ENCODE measurements around the gene IL1RAPL2.
"Not testable (repeated sequence)": the region's sequence is repeated elsewhere in the genome, so short reads cannot be mapped to it uniquely, and the experiment has no call there.

The IL1RAPL2 gene

GRCh38 chrX:104987063-104987462, 421.1 kb downstream of the IL1RAPL2 start:
- H3K9ac ChIP-seq (ENCODE audit: insufficient read length): no peak overlapping the region
- no peak for DNase-seq (ENCODE audit: low read depth, low spot score)
- no peaks in the 10 kb centered on the region for H3K36me3 ChIP-seq (ENCODE audit: insufficient read depth, low read length)
- no peak overlapping the region for H3K4me3 ChIP-seq
- no peak overlapping the region for H3K27ac ChIP-seq
- no peaks in the 10 kb centered on the region for H3K9me3 ChIP-seq (ENCODE audit: low read depth, low read length)
- TF ChIP-seq POLR2AphosphoS5 (IDR thresholded peaks at IDR 0.05; ENCODE audit: borderline replicate concordance, low read depth, low read length): no peak
- TF ChIP-seq EZH2 (IDR thresholded peaks at IDR 0.05): no peak
- TF ChIP-seq FOXP2 (optimal IDR thresholded peaks at IDR 0.05; ENCODE audit: control extremely low read depth, extremely low read length, insufficient read depth): no peak

- Histone ChIP-seq H3K9me3 (ENCODE audit: low read depth, low read length) (no peaks in the 10 kb centered on the region), H3K9ac (ENCODE audit: insufficient read length) (no peak overlapping the region), H3K36me3 (ENCODE audit: insufficient read depth, low read length) (no peaks in the 10 kb centered on the region), H3K27ac (no peak overlapping the region), H3K4me3 (no peak overlapping the region)
- no peak for DNase-seq (ENCODE audit: low read depth, low spot score)
- TF ChIP-seq POLR2AphosphoS5 (IDR thresholded peaks at IDR 0.05; ENCODE audit: borderline replicate concordance, low read depth, low read length): no peak
- TF ChIP-seq FOXP2 (optimal IDR thresholded peaks at IDR 0.05; ENCODE audit: control extremely low read depth, extremely low read length, insufficient read depth): no peak
- TF ChIP-seq EZH2 (IDR thresholded peaks at IDR 0.05): no peak
Observed at GRCh38 chrX:104988038-104988437, 422.0 kb downstream of the IL1RAPL2 start.

DNA sequence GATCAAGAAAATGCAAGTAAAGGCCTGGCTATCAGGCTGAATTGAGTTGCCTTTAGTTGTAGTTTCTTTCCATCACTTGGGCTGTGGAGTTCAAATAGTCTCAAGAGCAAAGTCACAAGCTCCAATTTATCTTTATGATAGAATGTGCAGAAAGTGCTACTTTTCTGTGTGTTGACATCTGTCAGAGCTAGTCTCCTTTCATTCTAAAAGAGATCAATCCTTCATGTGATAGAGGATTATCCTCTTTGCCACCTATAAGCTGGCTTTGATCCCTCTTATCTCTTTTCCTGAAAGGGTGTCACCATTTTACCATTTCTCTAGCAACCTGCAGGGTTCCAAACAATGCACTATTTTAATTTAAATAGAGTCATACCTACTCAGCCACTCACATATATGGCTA, 429.5 kb downstream of the IL1RAPL2 start:
- no peak overlapping the region for H3K27ac ChIP-seq
- H3K9ac ChIP-seq (ENCODE audit: insufficient read length): no peak overlapping the region
- DNase-seq (ENCODE audit: low read depth, low spot score): no peak
- TF ChIP-seq EZH2 (IDR thresholded peaks at IDR 0.05): no peak
- no peak for TF ChIP-seq FOXP2 (optimal IDR thresholded peaks at IDR 0.05; ENCODE audit: control extremely low read depth, extremely low read length, insufficient read depth)
- no peak for TF ChIP-seq POLR2AphosphoS5 (IDR thresholded peaks at IDR 0.05; ENCODE audit: borderline replicate concordance, low read depth, low read length)
- H3K36me3 ChIP-seq (ENCODE audit: insufficient read depth, low read length): no peaks in the 10 kb centered on the region
- no peak overlapping the region for H3K4me3 ChIP-seq
- H3K9me3 ChIP-seq (ENCODE audit: low read depth, low read length): no peaks in the 10 kb centered on the region

- TF ChIP-seq POLR2AphosphoS5 (IDR thresholded peaks at IDR 0.05; ENCODE audit: borderline replicate concordance, low read depth, low read length) (no peak), FOXP2 (optimal IDR thresholded peaks at IDR 0.05; ENCODE audit: control extremely low read depth, extremely low read length, insufficient read depth) (no peak), EZH2 (IDR thresholded peaks at IDR 0.05) (no peak)
- H3K9ac ChIP-seq (ENCODE audit: insufficient read length): no peak overlapping the region
Observed at GRCh38 chrX:105006103-105006502, 440.1 kb downstream of the IL1RAPL2 start.

DNA sequence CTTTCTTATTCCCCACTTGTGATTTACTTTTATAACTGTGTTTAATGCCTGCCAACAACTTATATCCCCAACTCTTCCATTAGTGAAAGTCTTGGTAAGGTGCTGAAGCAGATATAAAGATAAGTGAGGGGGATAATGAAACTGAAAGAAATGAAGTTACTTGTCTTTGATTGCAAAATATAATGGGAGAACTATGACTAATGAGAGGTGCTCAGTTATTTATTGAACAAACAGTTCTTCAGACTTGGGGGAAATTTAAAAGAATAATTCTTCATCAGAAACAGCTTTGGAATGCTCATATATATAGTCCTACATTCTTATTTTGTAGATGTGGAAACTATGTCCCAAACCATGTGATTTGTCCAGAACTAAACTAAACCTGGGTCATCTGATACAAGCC, 441.0 kb downstream of the IL1RAPL2 start:
- H3K27ac ChIP-seq: no peak overlapping the region
- no peak for DNase-seq (ENCODE audit: low read depth, low spot score)
- no peak for TF ChIP-seq POLR2AphosphoS5 (IDR thresholded peaks at IDR 0.05; ENCODE audit: borderline replicate concordance, low read depth, low read length)
- TF ChIP-seq EZH2 (IDR thresholded peaks at IDR 0.05): no peak
- TF ChIP-seq FOXP2 (optimal IDR thresholded peaks at IDR 0.05; ENCODE audit: control extremely low read depth, extremely low read length, insufficient read depth): no peak
- no peak overlapping the region for H3K4me3 ChIP-seq
- no peak overlapping the region for H3K9ac ChIP-seq (ENCODE audit: insufficient read length)
- H3K9me3 ChIP-seq (ENCODE audit: low read depth, low read length): no peaks in the 10 kb centered on the region
- H3K36me3 ChIP-seq (ENCODE audit: insufficient read depth, low read length): no peaks in the 10 kb centered on the region

More at GRCh38 chrX:105006103-105006502, 440.1 kb downstream of the IL1RAPL2 start:
- Histone ChIP-seq H3K36me3 (ENCODE audit: insufficient read depth, low read length) (no peaks in the 10 kb centered on the region), H3K9me3 (ENCODE audit: low read depth, low read length) (no peaks in the 10 kb centered on the region), H3K27ac (no peak overlapping the region), H3K4me3 (no peak overlapping the region)
- DNase-seq (ENCODE audit: low read depth, low spot score): no peak

- no peak for DNase-seq (ENCODE audit: low read depth, low spot score)
- TF ChIP-seq EZH2 (IDR thresholded peaks at IDR 0.05) (no peak), FOXP2 (optimal IDR thresholded peaks at IDR 0.05; ENCODE audit: control extremely low read depth, extremely low read length, insufficient read depth) (no peak), POLR2AphosphoS5 (IDR thresholded peaks at IDR 0.05; ENCODE audit: borderline replicate concordance, low read depth, low read length) (no peak)
- no peak overlapping the region for H3K4me3 ChIP-seq
- H3K27ac ChIP-seq: no peak overlapping the region
- no peak overlapping the region for H3K9ac ChIP-seq (ENCODE audit: insufficient read length)
- no peaks in the 10 kb centered on the region for H3K36me3 ChIP-seq (ENCODE audit: insufficient read depth, low read length)
- H3K9me3 ChIP-seq (ENCODE audit: low read depth, low read length): no peaks in the 10 kb centered on the region
Observed at GRCh38 chrX:105013719-105014118, 447.7 kb downstream of the IL1RAPL2 start.

DNA sequence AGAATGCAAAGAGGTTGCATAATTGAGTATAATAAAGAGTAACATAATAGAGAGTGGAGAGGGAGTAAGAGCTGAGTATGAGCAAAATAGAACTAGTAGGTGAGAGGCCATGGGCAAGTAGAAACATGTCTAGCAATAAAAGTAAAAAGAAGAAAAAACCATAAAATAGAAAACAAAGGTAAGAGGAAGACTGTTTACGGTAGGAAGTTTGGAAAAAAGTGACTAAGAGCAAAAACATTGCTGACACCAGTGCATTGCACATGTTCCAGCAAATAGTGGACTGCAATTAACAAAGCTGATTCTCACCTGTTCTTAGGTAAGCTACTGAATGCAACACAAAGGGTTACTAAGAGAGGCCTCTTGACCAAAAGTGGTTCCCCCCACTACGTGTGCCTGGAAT, 451.6 kb downstream of the IL1RAPL2 start:
- TF ChIP-seq EZH2 (IDR thresholded peaks at IDR 0.05) (no peak), POLR2AphosphoS5 (IDR thresholded peaks at IDR 0.05; ENCODE audit: borderline replicate concordance, low read depth, low read length) (no peak), FOXP2 (optimal IDR thresholded peaks at IDR 0.05; ENCODE audit: control extremely low read depth, extremely low read length, insufficient read depth) (no peak)
- Histone ChIP-seq H3K9me3 (ENCODE audit: low read depth, low read length) (no peaks in the 10 kb centered on the region), H3K36me3 (ENCODE audit: insufficient read depth, low read length) (no peaks in the 10 kb centered on the region), H3K27ac (no peak overlapping the region), H3K4me3 (no peak overlapping the region), H3K9ac (ENCODE audit: insufficient read length) (no peak overlapping the region)
- DNase-seq (ENCODE audit: low read depth, low spot score): no peak

DNA sequence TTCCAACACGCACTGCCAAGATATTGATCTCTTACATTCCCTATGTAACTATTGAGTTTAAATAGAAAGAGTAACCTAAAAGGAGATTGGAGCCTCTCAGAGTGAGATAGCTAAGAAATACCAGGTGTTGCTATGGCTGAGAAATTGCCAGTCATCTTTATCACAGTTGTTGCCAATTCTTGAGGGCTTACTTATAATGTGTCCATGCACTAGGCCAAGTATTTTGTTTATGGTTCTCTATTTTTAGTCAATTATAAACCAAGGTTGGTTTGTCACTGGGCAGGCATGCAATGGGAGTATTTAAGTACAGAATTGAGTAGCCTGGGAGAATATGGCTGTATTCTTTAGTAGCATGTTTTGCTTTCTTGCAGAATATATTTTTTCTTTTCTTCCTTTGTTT, 452.9 kb downstream of the IL1RAPL2 start:
- H3K9me3 ChIP-seq (ENCODE audit: low read depth, low read length): no peaks in the 10 kb centered on the region
- H3K36me3 ChIP-seq (ENCODE audit: insufficient read depth, low read length): no peaks in the 10 kb centered on the region
- no peak for TF ChIP-seq POLR2AphosphoS5 (IDR thresholded peaks at IDR 0.05; ENCODE audit: borderline replicate concordance, low read depth, low read length)
- no peak for TF ChIP-seq EZH2 (IDR thresholded peaks at IDR 0.05)
- TF ChIP-seq FOXP2 (optimal IDR thresholded peaks at IDR 0.05; ENCODE audit: control extremely low read depth, extremely low read length, insufficient read depth): no peak
- no peak overlapping the region for H3K9ac ChIP-seq (ENCODE audit: insufficient read length)
- no peak overlapping the region for H3K27ac ChIP-seq
- no peak overlapping the region for H3K4me3 ChIP-seq
- DNase-seq (ENCODE audit: low read depth, low spot score): no peak

DNA sequence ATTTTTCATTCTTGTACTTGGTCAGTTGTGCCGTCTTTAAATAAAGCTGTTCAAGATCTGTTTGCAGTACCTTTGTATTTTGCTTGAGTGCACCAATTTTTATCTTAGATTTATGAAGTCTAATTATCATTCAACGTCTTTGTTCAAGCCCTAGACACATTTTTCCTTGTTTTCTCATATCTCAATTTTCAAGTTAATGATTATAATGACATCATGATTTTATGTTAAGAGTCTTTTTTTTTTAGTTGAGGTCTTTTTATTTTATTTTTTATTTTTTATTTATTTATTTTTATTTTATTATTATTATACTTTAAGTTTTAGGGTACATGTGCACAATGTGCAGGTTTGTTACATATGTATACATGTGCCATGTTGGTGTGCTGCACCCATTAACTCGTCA, 463.0 kb downstream of the IL1RAPL2 start:
- DNase-seq (ENCODE audit: low read depth, low spot score); H3K36me3 ChIP-seq (ENCODE audit: insufficient read depth, low read length); H3K4me3 ChIP-seq; H3K9ac ChIP-seq (ENCODE audit: insufficient read length); H3K9me3 ChIP-seq (ENCODE audit: low read depth, low read length); H3K27ac ChIP-seq: not testable (repeated sequence)
